GM23338 (cell line): Measurements from ENCODE around the gene TNPO1. TPM values are rescaled to one million over a fixed set of nuclear protein-coding genes. Genes with fewer than 3 reads are reported as not detected.
A peak's percentile ranks its signal among the peaks of the same experiment; 100 is the strongest.

Source experiments
- ATAC-seq: fragments of 200-7000 bp; cut with Tn5 transposase; 3 replicates; pipeline ENCODE4 v1.9.1; 2020
- DNase-seq: peaks from one replicate; pipeline ENCODE4 v3.0.0-alpha.2; 2015; ENCODE audit warnings: low spot score
- H2AFZ ChIP-seq: fragments of 200-600 bp; sonication (generic); 2 replicates; pipeline ENCODE4 v1.8.0; 2016; ENCODE audit warnings: antibody characterized with exemption, mild to moderate bottlenecking, moderate library complexity
- H3F3A ChIP-seq: fragments of 200-600 bp; sonication (generic); replicated peaks from 2 replicates; pipeline ENCODE4 v1.8.0; 2017; ENCODE audit warnings: antibody characterized with exemption, mixed run types, low read depth
- H3K27ac ChIP-seq: fragments of 200-600 bp; sonication (generic); 2 replicates; pipeline ENCODE4 v1.6.1; 2016; ENCODE audit warnings: low read depth
- H3K27me3 ChIP-seq: fragments of 200-600 bp; sonication (generic); 2 replicates; pipeline ENCODE4 v1.8.0; 2016; ENCODE audit warnings: mild to moderate bottlenecking, mixed run types, moderate library complexity; ENCODE audit not compliant: insufficient read depth
- H3K36me3 ChIP-seq: fragments of 200-600 bp; sonication (generic); 2 replicates; pipeline ENCODE4 v1.8.0; 2016; ENCODE audit warnings: mild to moderate bottlenecking; ENCODE audit not compliant: insufficient read depth
- H3K4me1 ChIP-seq: fragments of 200-600 bp; sonication (generic); 2 replicates; pipeline ENCODE4 v1.8.0; 2016; ENCODE audit warnings: mild to moderate bottlenecking, moderate library complexity; ENCODE audit not compliant: insufficient read depth
- H3K4me2 ChIP-seq: fragments of 200-600 bp; sonication (generic); 2 replicates; pipeline ENCODE4 v1.7.1; 2017; ENCODE audit warnings: mixed run types
- H3K4me3 ChIP-seq: fragments of 200-600 bp; sonication (generic); 2 replicates; pipeline ENCODE4 v1.6.1; 2016; ENCODE audit warnings: mixed run types
- H3K79me2 ChIP-seq: fragments of 200-600 bp; sonication (generic); replicated peaks from 2 replicates; pipeline ENCODE4 v1.8.0; 2017; ENCODE audit warnings: mild to moderate bottlenecking; ENCODE audit not compliant: insufficient read depth
- H3K9me2 ChIP-seq: fragments of 200-600 bp; sonication (generic); 2 replicates; pipeline ENCODE4 v1.8.0; 2017; ENCODE audit not compliant: insufficient read depth
- H4K20me1 ChIP-seq: fragments of 200-600 bp; sonication (generic); replicated peaks from 2 replicates; pipeline ENCODE4 v1.8.0; 2017; ENCODE audit warnings: mild to moderate bottlenecking; ENCODE audit not compliant: insufficient read depth
- H3K27ac Mint-ChIP-seq: 2 replicates; pipeline ENCODE4 v1.8.0; 2020; ENCODE audit warnings: inconsistent platforms, mild to moderate bottlenecking, moderate library complexity, mixed read lengths
- H3K27me3 Mint-ChIP-seq: 3 replicates; pipeline ENCODE4 v1.8.0; 2022; ENCODE audit warnings: low read depth, mild to moderate bottlenecking, moderate library complexity, mixed read lengths, inconsistent platforms; ENCODE audit not compliant: insufficient read depth, poor library complexity
- H3K36me3 Mint-ChIP-seq: 3 replicates; pipeline ENCODE4 v1.8.0; 2021; ENCODE audit warnings: low read depth, mild to moderate bottlenecking, inconsistent platforms, moderate library complexity, mixed read lengths
- H3K4me1 Mint-ChIP-seq: 3 replicates; pipeline ENCODE4 v1.8.0; 2020; ENCODE audit warnings: mild to moderate bottlenecking, inconsistent platforms, mixed read lengths
- H3K4me3 Mint-ChIP-seq: 3 replicates; pipeline ENCODE4 v1.8.0; 2021; ENCODE audit warnings: moderate library complexity, mild to moderate bottlenecking, inconsistent platforms, mixed read lengths
- H3K9me3 Mint-ChIP-seq: 3 replicates; pipeline ENCODE4 v1.8.0; 2020; ENCODE audit warnings: moderate library complexity, mild to moderate bottlenecking, inconsistent platforms, mixed read lengths
- CREB1 ChIP-seq: fragments of 250-450 bp; sonication (Bioruptor Pico); IDR thresholded peaks from 2 replicates; pipeline ENCODE4 v1.5.0; 2020; ENCODE audit warnings: low read depth, mild to moderate bottlenecking, moderate library complexity
- EZH2 ChIP-seq: fragments of 200-600 bp; sonication (generic); IDR thresholded peaks from one replicate; pipeline ENCODE4 v1.8.0; 2017; ENCODE audit warnings: antibody characterized with exemption, mild to moderate bottlenecking, low read depth; ENCODE audit not compliant: unreplicated experiment
- EZH2phosphoT487 ChIP-seq: fragments of 200-600 bp; sonication (generic); IDR thresholded peaks from one replicate; pipeline ENCODE4 v1.8.1; 2018; ENCODE audit warnings: antibody characterized with exemption; ENCODE audit not compliant: unreplicated experiment
- STAT1 ChIP-seq: IDR thresholded peaks from one replicate; pipeline ENCODE4 v1.6.1; 2016; ENCODE audit warnings: antibody characterized with exemption; ENCODE audit not compliant: unreplicated experiment
- ZNF331 ChIP-seq: fragments of 250-450 bp; sonication (Bioruptor Pico); IDR thresholded peaks from 2 replicates; pipeline ENCODE4 v1.5.0; 2020; ENCODE audit warnings: low read depth, mild to moderate bottlenecking, moderate library complexity
- ZNF462 ChIP-seq: fragments of 250-450 bp; sonication (Bioruptor Pico); IDR thresholded peaks from 2 replicates; pipeline ENCODE4 v1.5.0; 2020; ENCODE audit warnings: mild to moderate bottlenecking, moderate library complexity
- polyA plus RNA-seq: library from polyadenylated mRNA; unstranded; fragments of >200 nt; fragmentation: Nextera tagmentation; extraction: Ambion mirVana; gene quantifications from 2 replicates; pipeline ENCODE4 v1.2.1, GENCODE V29; 2016
- total RNA-seq: library from RNA; depleted of rRNA; stranded (reverse); fragments of >200 nt; shearing (Covaris generic); gene quantifications from 2 replicates; pipeline ENCODE4 v1.2.3, GENCODE V29; 2014
- TF ChIP-seq, protein P1 (sequence below), 2 experiments: fragments of 200-600 bp in 1 of 2; sonication (generic) in 1 of 2; conservative IDR thresholded peaks; 2 replicates each; pipeline versions ENCODE4 v1.5.1 to v1.6.1; 2016 to 2017; ENCODE audit warnings: antibody characterized with exemption in 2 of 2, low read depth in 2 of 2, mild to moderate bottlenecking in 2 of 2, moderate library complexity in 1 of 2
- TF ChIP-seq, protein P2 (sequence below): IDR thresholded peaks from 2 replicates; pipeline ENCODE4 v1.6.1; 2016; ENCODE audit warnings: antibody characterized with exemption
- TF ChIP-seq, protein P3 (sequence below): IDR thresholded peaks from one replicate; pipeline ENCODE4 v1.6.1; 2018; ENCODE audit warnings: antibody characterized with exemption; ENCODE audit not compliant: unreplicated experiment

Gene TNPO1
- total and polyA plus RNA-seq, 2 experiments from 2014 or later: 117 to 197 TPM

DNA sequence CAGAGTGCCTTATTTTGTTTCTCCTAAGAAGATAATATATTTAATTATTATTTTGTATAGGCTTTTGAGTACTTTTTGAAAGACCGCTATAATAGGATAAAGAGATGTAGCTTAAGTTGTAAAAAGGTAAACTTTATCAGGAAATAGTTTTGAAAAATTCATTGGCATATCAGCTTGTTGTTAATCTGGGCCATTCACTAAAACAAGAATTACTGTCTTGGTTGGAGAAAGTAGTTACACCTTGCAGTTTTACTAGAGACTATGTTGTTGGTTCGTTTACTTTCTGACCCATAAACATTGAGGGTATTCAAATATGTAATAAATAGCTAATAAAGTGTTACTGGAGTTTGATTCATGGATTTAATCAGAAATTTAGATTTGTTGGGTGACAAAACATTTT lies 33.7 kb downstream of the TNPO1 start:
- no peak overlapping the region for H3K27ac Mint-ChIP-seq
- ATAC-seq (no peak), DNase-seq (no peak)
- Histone ChIP-seq H3K27ac (no peak overlapping the region), H3K36me3 (peaks cover 10% of the 10 kb centered on the region; the same call in 1 of the 2 replicates), H3K4me1 (peaks cover 31% of the 10 kb centered on the region; the same call in 1 of the 2 replicates), H3K4me3 (peak overlapping the region; percentile 75), H3K27me3 (no peaks in the 10 kb centered on the region), H4K20me1 (peaks cover 38% of the 10 kb centered on the region), H3K4me2 (peak overlapping the region; percentile 81), H3K9me2 (no peaks in the 10 kb centered on the region), H3K79me2 (peaks cover 75% of the 10 kb centered on the region), H2AFZ (no peak overlapping the region), H3F3A (no peaks in the 10 kb centered on the region)
- no peaks in the 10 kb centered on the region for H3K9me3 Mint-ChIP-seq
- peaks cover 47% of the 10 kb centered on the region for H3K36me3 Mint-ChIP-seq
- TF ChIP-seq, protein P1, sequence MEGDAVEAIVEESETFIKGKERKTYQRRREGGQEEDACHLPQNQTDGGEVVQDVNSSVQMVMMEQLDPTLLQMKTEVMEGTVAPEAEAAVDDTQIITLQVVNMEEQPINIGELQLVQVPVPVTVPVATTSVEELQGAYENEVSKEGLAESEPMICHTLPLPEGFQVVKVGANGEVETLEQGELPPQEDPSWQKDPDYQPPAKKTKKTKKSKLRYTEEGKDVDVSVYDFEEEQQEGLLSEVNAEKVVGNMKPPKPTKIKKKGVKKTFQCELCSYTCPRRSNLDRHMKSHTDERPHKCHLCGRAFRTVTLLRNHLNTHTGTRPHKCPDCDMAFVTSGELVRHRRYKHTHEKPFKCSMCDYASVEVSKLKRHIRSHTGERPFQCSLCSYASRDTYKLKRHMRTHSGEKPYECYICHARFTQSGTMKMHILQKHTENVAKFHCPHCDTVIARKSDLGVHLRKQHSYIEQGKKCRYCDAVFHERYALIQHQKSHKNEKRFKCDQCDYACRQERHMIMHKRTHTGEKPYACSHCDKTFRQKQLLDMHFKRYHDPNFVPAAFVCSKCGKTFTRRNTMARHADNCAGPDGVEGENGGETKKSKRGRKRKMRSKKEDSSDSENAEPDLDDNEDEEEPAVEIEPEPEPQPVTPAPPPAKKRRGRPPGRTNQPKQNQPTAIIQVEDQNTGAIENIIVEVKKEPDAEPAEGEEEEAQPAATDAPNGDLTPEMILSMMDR (conservative IDR thresholded peaks at IDR 0.05; ENCODE audit: low read depth in 2 of 2): no peak
- no peak for TF ChIP-seq CREB1 (CRISPR knock-in tag)
- TF ChIP-seq, protein P2, sequence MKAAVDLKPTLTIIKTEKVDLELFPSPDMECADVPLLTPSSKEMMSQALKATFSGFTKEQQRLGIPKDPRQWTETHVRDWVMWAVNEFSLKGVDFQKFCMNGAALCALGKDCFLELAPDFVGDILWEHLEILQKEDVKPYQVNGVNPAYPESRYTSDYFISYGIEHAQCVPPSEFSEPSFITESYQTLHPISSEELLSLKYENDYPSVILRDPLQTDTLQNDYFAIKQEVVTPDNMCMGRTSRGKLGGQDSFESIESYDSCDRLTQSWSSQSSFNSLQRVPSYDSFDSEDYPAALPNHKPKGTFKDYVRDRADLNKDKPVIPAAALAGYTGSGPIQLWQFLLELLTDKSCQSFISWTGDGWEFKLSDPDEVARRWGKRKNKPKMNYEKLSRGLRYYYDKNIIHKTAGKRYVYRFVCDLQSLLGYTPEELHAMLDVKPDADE: no peak
- TF ChIP-seq, protein P3, sequence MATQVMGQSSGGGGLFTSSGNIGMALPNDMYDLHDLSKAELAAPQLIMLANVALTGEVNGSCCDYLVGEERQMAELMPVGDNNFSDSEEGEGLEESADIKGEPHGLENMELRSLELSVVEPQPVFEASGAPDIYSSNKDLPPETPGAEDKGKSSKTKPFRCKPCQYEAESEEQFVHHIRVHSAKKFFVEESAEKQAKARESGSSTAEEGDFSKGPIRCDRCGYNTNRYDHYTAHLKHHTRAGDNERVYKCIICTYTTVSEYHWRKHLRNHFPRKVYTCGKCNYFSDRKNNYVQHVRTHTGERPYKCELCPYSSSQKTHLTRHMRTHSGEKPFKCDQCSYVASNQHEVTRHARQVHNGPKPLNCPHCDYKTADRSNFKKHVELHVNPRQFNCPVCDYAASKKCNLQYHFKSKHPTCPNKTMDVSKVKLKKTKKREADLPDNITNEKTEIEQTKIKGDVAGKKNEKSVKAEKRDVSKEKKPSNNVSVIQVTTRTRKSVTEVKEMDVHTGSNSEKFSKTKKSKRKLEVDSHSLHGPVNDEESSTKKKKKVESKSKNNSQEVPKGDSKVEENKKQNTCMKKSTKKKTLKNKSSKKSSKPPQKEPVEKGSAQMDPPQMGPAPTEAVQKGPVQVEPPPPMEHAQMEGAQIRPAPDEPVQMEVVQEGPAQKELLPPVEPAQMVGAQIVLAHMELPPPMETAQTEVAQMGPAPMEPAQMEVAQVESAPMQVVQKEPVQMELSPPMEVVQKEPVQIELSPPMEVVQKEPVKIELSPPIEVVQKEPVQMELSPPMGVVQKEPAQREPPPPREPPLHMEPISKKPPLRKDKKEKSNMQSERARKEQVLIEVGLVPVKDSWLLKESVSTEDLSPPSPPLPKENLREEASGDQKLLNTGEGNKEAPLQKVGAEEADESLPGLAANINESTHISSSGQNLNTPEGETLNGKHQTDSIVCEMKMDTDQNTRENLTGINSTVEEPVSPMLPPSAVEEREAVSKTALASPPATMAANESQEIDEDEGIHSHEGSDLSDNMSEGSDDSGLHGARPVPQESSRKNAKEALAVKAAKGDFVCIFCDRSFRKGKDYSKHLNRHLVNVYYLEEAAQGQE: no peak
- TF ChIP-seq EZH2phosphoT487: no peak
- TF ChIP-seq EZH2: no peak
- TF ChIP-seq ZNF462 (CRISPR knock-in tag): no peak
- no peak for TF ChIP-seq ZNF331 (CRISPR knock-in tag)
- no peak for TF ChIP-seq STAT1
- H3K4me3 Mint-ChIP-seq: peak overlapping the region; percentile 97
- H3K27me3 Mint-ChIP-seq: peaks cover 7% of the 10 kb centered on the region
- H3K4me1 Mint-ChIP-seq: peaks cover 43% of the 10 kb centered on the region; the same call in 2 of the 3 replicates
